ENCODE results near the gene TOM1. TPM values are rescaled to one million over a fixed set of nuclear protein-coding genes. Genes with fewer than 3 reads are reported as not detected.

The TOM1 gene
- total and polyA plus RNA-seq, 4 donors, result 17.9 to 53.0 (median 50.5) TPM

DNA sequence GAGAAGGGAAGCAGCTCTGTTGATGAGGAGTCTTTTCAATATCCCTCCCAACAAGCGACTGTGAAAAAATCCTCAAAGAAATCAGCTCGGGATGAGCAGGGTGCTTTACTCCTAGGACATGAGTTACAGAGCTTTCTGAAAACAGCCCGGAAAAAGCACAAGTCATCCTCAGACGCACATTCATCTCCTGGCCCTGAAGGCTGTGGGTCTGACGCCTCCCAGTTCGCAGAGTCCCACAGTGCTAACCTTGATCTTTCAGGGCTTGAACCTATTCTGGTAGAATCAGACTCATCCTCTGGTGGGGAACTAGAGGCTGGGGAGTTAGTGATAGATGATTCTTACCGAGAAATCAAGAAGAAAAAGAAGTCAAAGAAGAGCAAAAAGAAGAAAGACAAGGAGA is 34.7 kb upstream of the TOM1 start:
- DNase-seq (ENCODE audit: low spot score), result no peak
- Histone ChIP-seq H3K4me1 (ENCODE audit: control insufficient read depth in 4 of 4, insufficient read depth in 4 of 4, low read length in 3 of 4) (peaks cover 2 to 8% (median 4%) of the 10 kb centered on the region in 4 donors), H3K27me3 (ENCODE audit: control insufficient read depth in 4 of 4, insufficient read depth in 4 of 4, low read length in 3 of 4) (no peaks in the 10 kb centered on the region), H3K9ac (ENCODE audit: low read depth in 1 of 2, low read length in 2 of 2) (no peak overlapping the region), H3K27ac (ENCODE audit: low read depth in 1 of 2, low read length in 2 of 2) (no peak overlapping the region), H3K9me3 (ENCODE audit: control insufficient read depth in 4 of 4, low read length in 3 of 4) (no peaks in the 10 kb centered on the region), H3K4me3 (ENCODE audit: low read depth in 1 of 3, low read length in 3 of 3) (no peak overlapping the region), H3K36me3 (ENCODE audit: control insufficient read depth in 4 of 4, insufficient read depth in 3 of 4, low read depth in 1 of 4, low read length in 3 of 4) (peaks cover 19 to 59% (median 41%) of the 10 kb centered on the region in 4 donors)
- WGBS, result 96% methylated on average over 7 of the region's 7 CpGs
- TF ChIP-seq EGR1 (IDR thresholded peaks at IDR 0.05; ENCODE audit: low read depth in 2 of 2) (no peak), MAX (IDR thresholded peaks at IDR 0.05) (no peak), HNF4A (conservative IDR thresholded peaks at IDR 0.05) (no peak), SP1 (IDR thresholded peaks at IDR 0.05) (no peak), ZBTB33 (IDR thresholded peaks at IDR 0.05) (no peak), TAF1 (conservative IDR thresholded peaks at IDR 0.05) (no peak), RAD21 (IDR thresholded peaks at IDR 0.05) (no peak), JUND (IDR thresholded peaks at IDR 0.05) (no peak), FOXA1 (IDR thresholded peaks at IDR 0.05) (no peak)
- TF ChIP-seq, protein P1, sequence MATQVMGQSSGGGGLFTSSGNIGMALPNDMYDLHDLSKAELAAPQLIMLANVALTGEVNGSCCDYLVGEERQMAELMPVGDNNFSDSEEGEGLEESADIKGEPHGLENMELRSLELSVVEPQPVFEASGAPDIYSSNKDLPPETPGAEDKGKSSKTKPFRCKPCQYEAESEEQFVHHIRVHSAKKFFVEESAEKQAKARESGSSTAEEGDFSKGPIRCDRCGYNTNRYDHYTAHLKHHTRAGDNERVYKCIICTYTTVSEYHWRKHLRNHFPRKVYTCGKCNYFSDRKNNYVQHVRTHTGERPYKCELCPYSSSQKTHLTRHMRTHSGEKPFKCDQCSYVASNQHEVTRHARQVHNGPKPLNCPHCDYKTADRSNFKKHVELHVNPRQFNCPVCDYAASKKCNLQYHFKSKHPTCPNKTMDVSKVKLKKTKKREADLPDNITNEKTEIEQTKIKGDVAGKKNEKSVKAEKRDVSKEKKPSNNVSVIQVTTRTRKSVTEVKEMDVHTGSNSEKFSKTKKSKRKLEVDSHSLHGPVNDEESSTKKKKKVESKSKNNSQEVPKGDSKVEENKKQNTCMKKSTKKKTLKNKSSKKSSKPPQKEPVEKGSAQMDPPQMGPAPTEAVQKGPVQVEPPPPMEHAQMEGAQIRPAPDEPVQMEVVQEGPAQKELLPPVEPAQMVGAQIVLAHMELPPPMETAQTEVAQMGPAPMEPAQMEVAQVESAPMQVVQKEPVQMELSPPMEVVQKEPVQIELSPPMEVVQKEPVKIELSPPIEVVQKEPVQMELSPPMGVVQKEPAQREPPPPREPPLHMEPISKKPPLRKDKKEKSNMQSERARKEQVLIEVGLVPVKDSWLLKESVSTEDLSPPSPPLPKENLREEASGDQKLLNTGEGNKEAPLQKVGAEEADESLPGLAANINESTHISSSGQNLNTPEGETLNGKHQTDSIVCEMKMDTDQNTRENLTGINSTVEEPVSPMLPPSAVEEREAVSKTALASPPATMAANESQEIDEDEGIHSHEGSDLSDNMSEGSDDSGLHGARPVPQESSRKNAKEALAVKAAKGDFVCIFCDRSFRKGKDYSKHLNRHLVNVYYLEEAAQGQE (IDR thresholded peaks at IDR 0.05), result no peak

DNA sequence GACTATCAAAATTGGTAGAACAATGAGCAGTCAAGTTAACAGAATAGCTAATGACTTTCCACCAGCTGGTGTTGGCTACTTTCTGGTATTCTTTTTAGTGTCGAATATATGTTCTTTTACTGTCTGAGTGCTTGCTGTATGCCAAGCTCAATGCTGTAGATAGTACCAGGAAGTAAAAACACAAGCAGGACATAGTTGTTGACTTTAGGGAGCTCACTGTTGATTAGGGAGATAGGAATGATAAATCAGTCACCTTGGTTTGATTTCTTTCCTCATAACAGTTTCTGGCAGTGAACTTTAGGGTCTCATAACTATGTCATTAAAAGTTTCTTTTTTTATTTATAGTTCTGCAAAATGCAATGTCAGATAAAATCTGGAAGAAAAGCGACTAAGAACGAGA is 33.4 kb upstream of the TOM1 start:
- no peaks in the 10 kb centered on the region for H3K9me3 ChIP-seq (ENCODE audit: control insufficient read depth in 4 of 4, low read length in 3 of 4)
- H3K4me1 ChIP-seq (ENCODE audit: control insufficient read depth in 4 of 4, insufficient read depth in 4 of 4, low read length in 3 of 4), result peaks cover 0 to 2% (median 0%) of the 10 kb centered on the region in 4 donors
- 79% methylated on average over 3 of the region's 3 CpGs for WGBS
- no peak overlapping the region for H3K27ac ChIP-seq (ENCODE audit: low read depth in 1 of 2, low read length in 2 of 2)
- TF ChIP-seq FOXA1 (IDR thresholded peaks at IDR 0.05) (peak; percentile 37), RXRA (IDR thresholded peaks at IDR 0.05) (no peak), FOXA2 (IDR thresholded peaks at IDR 0.05) (peak; percentile 59), ZBTB33 (IDR thresholded peaks at IDR 0.05) (no peak)
- no peaks in the 10 kb centered on the region for H3K27me3 ChIP-seq (ENCODE audit: control insufficient read depth in 4 of 4, insufficient read depth in 4 of 4, low read length in 3 of 4)
- peaks cover 21 to 59% (median 41%) of the 10 kb centered on the region in 4 donors for H3K36me3 ChIP-seq (ENCODE audit: control insufficient read depth in 4 of 4, insufficient read depth in 3 of 4, low read depth in 1 of 4, low read length in 3 of 4)
- no peak overlapping the region for H3K9ac ChIP-seq (ENCODE audit: low read depth in 1 of 2, low read length in 2 of 2)
- H3K4me3 ChIP-seq (ENCODE audit: low read depth in 1 of 3, low read length in 3 of 3), result no peak overlapping the region
- no peak for DNase-seq (ENCODE audit: low spot score)

Measured in liver (tissue), 9 donors.